ENCODE results near the gene MSLN.
"Not testable (repeated sequence)": the region's sequence is repeated elsewhere in the genome, so short reads cannot be mapped to it uniquely, and the experiment has no call there.

Gene MSLN

GRCh38 chr16:760545-761343, at the start of gene MSLN:
TSS of gene MSLN (plus strand) at chr16:760734. CDS start at chr16:762681, 1,947 bp downstream.
- Histone ChIP-seq H3K9me3 (no peaks in the 10 kb centered on the region), H4K20me1 (no peaks in the 10 kb centered on the region), H3K4me3 (no peak within 1 kb of the TSS), H3K36me3 (no peaks in the 10 kb centered on the region), H3K9ac (no peak within 1 kb of the TSS), H3K27me3 (no peaks in the 10 kb centered on the region), H3K27ac (no peak within 1 kb of the TSS), H3K4me1 (peaks cover 47% of the 10 kb centered on the region), H3K4me2 (peak within 1 kb of the TSS; percentile 42)
- no peak for TF ChIP-seq Cebpa-rat (IDR thresholded peaks at IDR 0.05)

GRCh38 chr16:711084-711483, 49.5 kb upstream of the MSLN start:
- no peak overlapping the region for H3K27ac ChIP-seq
- peaks cover 64% of the 10 kb centered on the region for H4K20me1 ChIP-seq
- H3K4me3 ChIP-seq: no peak overlapping the region
- peaks cover 83% of the 10 kb centered on the region for H3K27me3 ChIP-seq
- no peaks in the 10 kb centered on the region for H3K9me3 ChIP-seq
- TF ChIP-seq Cebpa-rat (IDR thresholded peaks at IDR 0.05): no peak
- H3K4me1 ChIP-seq: peaks cover 56% of the 10 kb centered on the region
- H3K36me3 ChIP-seq: no peaks in the 10 kb centered on the region
- H3K9ac ChIP-seq: no peak overlapping the region
- H3K4me2 ChIP-seq: peak overlapping the region; percentile 75

- Histone ChIP-seq H3K9me3 (no peaks in the 10 kb centered on the region), H3K27ac (no peak overlapping the region), H3K9ac (no peak overlapping the region), H4K20me1 (peaks cover 64% of the 10 kb centered on the region), H3K36me3 (no peaks in the 10 kb centered on the region), H3K4me2 (peak overlapping the region; percentile 75), H3K4me1 (peaks cover 56% of the 10 kb centered on the region), H3K4me3 (no peak overlapping the region), H3K27me3 (peaks cover 83% of the 10 kb centered on the region)
- no peak for TF ChIP-seq Cebpa-rat (IDR thresholded peaks at IDR 0.05)
Observed at GRCh38 chr16:711548-712320, 48.8 kb upstream of the MSLN start.

- H3K9ac ChIP-seq, H3K9me3 ChIP-seq, H3K4me2 ChIP-seq, H3K27ac ChIP-seq, H3K4me3 ChIP-seq, H3K36me3 ChIP-seq: not testable (repeated sequence)
- H3K4me1 ChIP-seq: peaks cover 62% of the 10 kb centered on the region
- H4K20me1 ChIP-seq: peaks cover 63% of the 10 kb centered on the region
- H3K27me3 ChIP-seq: peaks cover 74% of the 10 kb centered on the region
Observed at GRCh38 chr16:712740-713250, 47.7 kb upstream of the MSLN start.

- H3K4me1 ChIP-seq: peaks cover 75% of the 10 kb centered on the region
- peaks cover 61% of the 10 kb centered on the region for H3K27me3 ChIP-seq
- no peak overlapping the region for H3K9ac ChIP-seq
- H3K4me3 ChIP-seq: no peak overlapping the region
- no peak overlapping the region for H3K27ac ChIP-seq
- peaks cover 63% of the 10 kb centered on the region for H4K20me1 ChIP-seq
- peak overlapping the region; percentile 100 for H3K4me2 ChIP-seq
- no peaks in the 10 kb centered on the region for H3K36me3 ChIP-seq
- H3K9me3 ChIP-seq: no peaks in the 10 kb centered on the region
- TF ChIP-seq Cebpa-rat (IDR thresholded peaks at IDR 0.05): no peak
Observed at GRCh38 chr16:714079-714478, 46.5 kb upstream of the MSLN start.

DNA sequence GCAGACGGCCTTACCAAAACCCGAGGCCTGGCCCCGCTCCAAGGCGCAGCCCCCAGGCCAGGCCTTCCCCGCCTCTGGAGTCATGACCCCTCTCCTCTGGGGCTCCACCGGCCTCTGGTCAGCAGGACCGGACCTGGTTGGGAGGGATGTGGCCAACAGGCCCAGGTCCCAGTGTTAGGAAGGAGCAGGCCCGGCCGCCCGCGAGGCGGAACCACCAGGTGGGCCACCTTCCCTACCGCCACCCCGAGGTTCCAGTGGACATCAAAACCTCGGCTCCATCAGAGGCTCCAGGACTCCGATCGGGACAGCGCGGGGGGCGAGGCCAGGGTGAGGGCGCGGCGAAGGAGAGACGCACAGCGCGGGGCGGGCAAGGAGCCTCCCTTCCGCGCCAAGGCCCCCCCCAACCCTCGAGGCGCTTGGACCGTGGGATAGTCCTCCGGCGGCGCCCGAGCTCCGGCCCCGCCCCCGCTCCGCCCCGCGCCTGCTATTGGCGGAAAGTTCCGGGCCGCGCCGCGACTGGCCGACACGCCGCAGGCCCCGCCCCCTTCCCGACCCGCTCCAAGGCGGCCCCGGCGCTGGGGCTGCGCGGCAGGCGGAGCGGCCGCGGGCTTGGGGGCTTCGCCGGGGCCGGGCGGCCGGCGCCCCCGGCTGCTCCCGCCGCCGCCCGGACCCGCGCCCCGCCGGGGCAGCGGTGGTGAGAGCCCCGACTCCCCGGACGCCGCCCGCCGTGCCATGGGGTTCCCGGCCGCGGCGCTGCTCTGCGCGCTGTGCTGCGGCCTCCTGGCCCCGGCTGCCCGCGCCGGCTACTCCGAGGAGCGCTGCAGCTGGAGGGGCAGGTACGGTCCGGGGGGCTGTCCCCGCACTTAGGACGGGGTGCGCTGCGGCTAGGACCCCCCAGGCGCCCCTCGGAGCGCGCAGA, 45.7 kb upstream of the MSLN start, which contains the start of gene METRN:
Gene METRN, plus strand, starts transcription at position 561 of the 919 bp plus-strand sequence. Its CDS starts 172 bp downstream, at position 733.
- no peaks in the 10 kb centered on the region for H3K9me3 ChIP-seq
- H3K4me1 ChIP-seq: peaks cover 78% of the 10 kb centered on the region
- H3K4me2 ChIP-seq: peak within 1 kb of the TSS; percentile 100
- peak within 1 kb of the TSS; percentile 73 for H3K9ac ChIP-seq
- peak within 1 kb of the TSS; percentile 20; the same call in 1 of the 2 replicates for H3K27ac ChIP-seq
- no peak for TF ChIP-seq Cebpa-rat (IDR thresholded peaks at IDR 0.05)
- H3K36me3 ChIP-seq: no peaks in the 10 kb centered on the region
- H3K4me3 ChIP-seq: peak within 1 kb of the TSS; percentile 85
- peaks cover 60% of the 10 kb centered on the region for H4K20me1 ChIP-seq
- peaks cover 54% of the 10 kb centered on the region for H3K27me3 ChIP-seq

DNA sequence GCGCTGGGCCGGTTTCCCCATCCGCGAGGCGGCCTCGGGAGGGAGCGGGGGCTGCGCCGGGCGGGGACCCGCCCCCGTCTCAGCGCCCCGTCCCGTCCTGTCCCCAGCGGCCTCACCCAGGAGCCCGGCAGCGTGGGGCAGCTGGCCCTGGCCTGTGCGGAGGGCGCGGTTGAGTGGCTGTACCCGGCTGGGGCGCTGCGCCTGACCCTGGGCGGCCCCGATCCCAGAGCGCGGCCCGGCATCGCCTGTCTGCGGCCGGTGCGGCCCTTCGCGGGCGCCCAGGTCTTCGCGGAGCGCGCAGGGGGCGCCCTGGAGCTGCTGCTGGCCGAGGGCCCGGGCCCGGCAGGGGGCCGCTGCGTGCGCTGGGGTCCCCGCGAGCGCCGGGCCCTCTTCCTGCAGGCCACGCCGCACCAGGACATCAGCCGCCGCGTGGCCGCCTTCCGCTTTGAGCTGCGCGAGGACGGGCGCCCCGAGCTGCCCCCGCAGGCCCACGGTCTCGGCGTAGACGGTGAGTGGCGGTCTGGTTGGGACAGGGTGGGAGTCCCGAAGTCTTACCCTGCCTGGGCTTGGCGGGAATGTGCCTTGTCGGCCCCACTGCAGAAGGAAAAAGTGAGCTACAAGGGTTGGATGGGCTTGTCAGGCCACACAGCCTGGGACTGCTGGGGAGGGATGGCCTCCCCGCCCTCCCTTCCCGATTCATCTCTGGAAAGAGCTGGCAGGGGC, 44.9 kb upstream of the MSLN start:
- Histone ChIP-seq H3K4me1 (peaks cover 75% of the 10 kb centered on the region), H4K20me1 (peaks cover 52% of the 10 kb centered on the region), H3K4me2 (peak overlapping the region; percentile 100), H3K27me3 (peaks cover 46% of the 10 kb centered on the region), H3K9me3 (no peaks in the 10 kb centered on the region), H3K4me3 (peak overlapping the region; percentile 85), H3K9ac (peak overlapping the region; percentile 73), H3K27ac (peak overlapping the region; percentile 24; the same call in 1 of the 2 replicates), H3K36me3 (no peaks in the 10 kb centered on the region)
- no peak for TF ChIP-seq Cebpa-rat (IDR thresholded peaks at IDR 0.05)

DNA sequence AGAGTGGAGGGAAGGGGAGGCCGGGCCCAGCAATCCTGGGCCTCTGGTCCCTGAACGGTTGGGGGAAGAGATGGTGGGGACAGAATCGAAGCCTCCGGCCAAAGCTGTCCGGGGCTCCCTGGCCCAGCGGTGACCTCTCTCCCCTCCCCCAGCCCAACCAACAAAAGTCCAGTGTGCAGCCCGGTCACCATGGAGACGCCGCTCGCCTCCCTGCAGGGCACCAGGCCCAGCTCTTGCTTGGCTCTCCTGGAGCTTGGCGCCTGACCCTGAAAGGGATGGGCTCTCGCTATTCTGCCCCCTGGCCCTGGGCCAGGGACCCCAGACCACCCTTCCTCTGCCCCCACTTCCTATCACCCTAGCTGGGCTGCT, 44.4 kb upstream of the MSLN start:
- H3K4me1 ChIP-seq: peaks cover 69% of the 10 kb centered on the region
- TF ChIP-seq Cebpa-rat (IDR thresholded peaks at IDR 0.05): no peak
- no peaks in the 10 kb centered on the region for H3K9me3 ChIP-seq
- H3K4me2 ChIP-seq: peak overlapping the region; percentile 100
- H3K27ac ChIP-seq: peak overlapping the region; percentile 24; the same call in 1 of the 2 replicates
- peaks cover 47% of the 10 kb centered on the region for H4K20me1 ChIP-seq
- peak overlapping the region; percentile 73 for H3K9ac ChIP-seq
- peaks cover 40% of the 10 kb centered on the region for H3K27me3 ChIP-seq
- H3K36me3 ChIP-seq: no peaks in the 10 kb centered on the region
- H3K4me3 ChIP-seq: peak overlapping the region; percentile 85
